ENCODE results near the gene PRR14L.

- TF ChIP-seq EZH2 (IDR thresholded peaks at IDR 0.05) (no peak), POLR2AphosphoS5 (IDR thresholded peaks at IDR 0.05; ENCODE audit: borderline replicate concordance, low read depth, low read length) (no peak), FOXP2 (optimal IDR thresholded peaks at IDR 0.05; ENCODE audit: control extremely low read depth, extremely low read length, insufficient read depth) (no peak)
Observed at GRCh38 chr22:31789803-31790202, 39.9 kb upstream of the PRR14L start.

Measured in SK-N-MC (cell line).